GM23338 (cell line): ENCODE data around the gene APOL1. TPM values are rescaled to one million over a fixed set of nuclear protein-coding genes. Genes with fewer than 3 reads are reported as not detected.
"Not testable (repeated sequence)": the region's sequence is repeated elsewhere in the genome, so short reads cannot be mapped to it uniquely, and the experiment has no call there.

ENCODE experiments used
- ATAC-seq: fragments of 200-7000 bp; cut with Tn5 transposase; 3 replicates; pipeline ENCODE4 v1.9.1; 2020
- DNase-seq: peaks from one replicate; pipeline ENCODE4 v3.0.0-alpha.2; 2015; ENCODE audit warnings: low spot score
- H2AFZ ChIP-seq: fragments of 200-600 bp; sonication (generic); 2 replicates; pipeline ENCODE4 v1.8.0; 2016; ENCODE audit warnings: antibody characterized with exemption, mild to moderate bottlenecking, moderate library complexity
- H3F3A ChIP-seq: fragments of 200-600 bp; sonication (generic); replicated peaks from 2 replicates; pipeline ENCODE4 v1.8.0; 2017; ENCODE audit warnings: antibody characterized with exemption, mixed run types, low read depth
- H3K27ac ChIP-seq: fragments of 200-600 bp; sonication (generic); 2 replicates; pipeline ENCODE4 v1.6.1; 2016; ENCODE audit warnings: low read depth
- H3K27me3 ChIP-seq: fragments of 200-600 bp; sonication (generic); 2 replicates; pipeline ENCODE4 v1.8.0; 2016; ENCODE audit warnings: mild to moderate bottlenecking, mixed run types, moderate library complexity; ENCODE audit not compliant: insufficient read depth
- H3K36me3 ChIP-seq: fragments of 200-600 bp; sonication (generic); 2 replicates; pipeline ENCODE4 v1.8.0; 2016; ENCODE audit warnings: mild to moderate bottlenecking; ENCODE audit not compliant: insufficient read depth
- H3K4me1 ChIP-seq: fragments of 200-600 bp; sonication (generic); 2 replicates; pipeline ENCODE4 v1.8.0; 2016; ENCODE audit warnings: mild to moderate bottlenecking, moderate library complexity; ENCODE audit not compliant: insufficient read depth
- H3K4me2 ChIP-seq: fragments of 200-600 bp; sonication (generic); 2 replicates; pipeline ENCODE4 v1.7.1; 2017; ENCODE audit warnings: mixed run types
- H3K4me3 ChIP-seq: fragments of 200-600 bp; sonication (generic); 2 replicates; pipeline ENCODE4 v1.6.1; 2016; ENCODE audit warnings: mixed run types
- H3K79me2 ChIP-seq: fragments of 200-600 bp; sonication (generic); replicated peaks from 2 replicates; pipeline ENCODE4 v1.8.0; 2017; ENCODE audit warnings: mild to moderate bottlenecking; ENCODE audit not compliant: insufficient read depth
- H3K9me2 ChIP-seq: fragments of 200-600 bp; sonication (generic); 2 replicates; pipeline ENCODE4 v1.8.0; 2017; ENCODE audit not compliant: insufficient read depth
- H4K20me1 ChIP-seq: fragments of 200-600 bp; sonication (generic); replicated peaks from 2 replicates; pipeline ENCODE4 v1.8.0; 2017; ENCODE audit warnings: mild to moderate bottlenecking; ENCODE audit not compliant: insufficient read depth
- H3K27ac Mint-ChIP-seq: 2 replicates; pipeline ENCODE4 v1.8.0; 2020; ENCODE audit warnings: inconsistent platforms, mild to moderate bottlenecking, moderate library complexity, mixed read lengths
- H3K27me3 Mint-ChIP-seq: 3 replicates; pipeline ENCODE4 v1.8.0; 2022; ENCODE audit warnings: low read depth, mild to moderate bottlenecking, moderate library complexity, mixed read lengths, inconsistent platforms; ENCODE audit not compliant: insufficient read depth, poor library complexity
- H3K36me3 Mint-ChIP-seq: 3 replicates; pipeline ENCODE4 v1.8.0; 2021; ENCODE audit warnings: low read depth, mild to moderate bottlenecking, inconsistent platforms, moderate library complexity, mixed read lengths
- H3K4me1 Mint-ChIP-seq: 3 replicates; pipeline ENCODE4 v1.8.0; 2020; ENCODE audit warnings: mild to moderate bottlenecking, inconsistent platforms, mixed read lengths
- H3K4me3 Mint-ChIP-seq: 3 replicates; pipeline ENCODE4 v1.8.0; 2021; ENCODE audit warnings: moderate library complexity, mild to moderate bottlenecking, inconsistent platforms, mixed read lengths
- H3K9me3 Mint-ChIP-seq: 3 replicates; pipeline ENCODE4 v1.8.0; 2020; ENCODE audit warnings: moderate library complexity, mild to moderate bottlenecking, inconsistent platforms, mixed read lengths
- CREB1 ChIP-seq: fragments of 250-450 bp; sonication (Bioruptor Pico); IDR thresholded peaks from 2 replicates; pipeline ENCODE4 v1.5.0; 2020; ENCODE audit warnings: low read depth, mild to moderate bottlenecking, moderate library complexity
- ETS1 ChIP-seq: IDR thresholded peaks from 2 replicates; pipeline ENCODE4 v1.6.1; 2016; ENCODE audit warnings: antibody characterized with exemption
- EZH2phosphoT487 ChIP-seq: fragments of 200-600 bp; sonication (generic); IDR thresholded peaks from one replicate; pipeline ENCODE4 v1.8.1; 2018; ENCODE audit warnings: antibody characterized with exemption; ENCODE audit not compliant: unreplicated experiment
- JUNB ChIP-seq: IDR thresholded peaks from one replicate; pipeline ENCODE4 v1.6.1; 2016; ENCODE audit warnings: antibody characterized with exemption; ENCODE audit not compliant: unreplicated experiment
- NANOG ChIP-seq: IDR thresholded peaks from 2 replicates; pipeline ENCODE4 v1.6.1; 2016; ENCODE audit warnings: antibody characterized with exemption, borderline replicate concordance
- POLR2AphosphoS5 ChIP-seq: IDR thresholded peaks from 2 replicates; pipeline ENCODE4 v1.6.1; 2016; ENCODE audit warnings: antibody characterized with exemption, low read depth
- REST ChIP-seq: IDR thresholded peaks from one replicate; pipeline ENCODE4 v1.6.1; 2018; ENCODE audit warnings: antibody characterized with exemption; ENCODE audit not compliant: unreplicated experiment
- STAT1 ChIP-seq: IDR thresholded peaks from one replicate; pipeline ENCODE4 v1.6.1; 2016; ENCODE audit warnings: antibody characterized with exemption; ENCODE audit not compliant: unreplicated experiment
- ZNF114 ChIP-seq: fragments of 250-450 bp; sonication (Bioruptor Pico); IDR thresholded peaks from 2 replicates; pipeline ENCODE4 v1.5.0; 2020; ENCODE audit warnings: mild to moderate bottlenecking, moderate library complexity
- polyA plus RNA-seq: library from polyadenylated mRNA; unstranded; fragments of >200 nt; fragmentation: Nextera tagmentation; extraction: Ambion mirVana; gene quantifications from 2 replicates; pipeline ENCODE4 v1.2.1, GENCODE V29; 2016
- total RNA-seq: library from RNA; depleted of rRNA; stranded (reverse); fragments of >200 nt; shearing (Covaris generic); gene quantifications from 2 replicates; pipeline ENCODE4 v1.2.3, GENCODE V29; 2014

APOL1 gene
- total and polyA plus RNA-seq, 2 experiments from 2014 or later: 0.11 TPM; not detected in 1

- Mint-ChIP-seq H3K4me1 (peaks cover 19% of the 10 kb centered on the region), H3K27me3 (peaks cover 9% of the 10 kb centered on the region), H3K27ac (no peak overlapping the region; the same call in 1 of the 2 replicates), H3K36me3 (no peaks in the 10 kb centered on the region), H3K4me3 (no peak overlapping the region), H3K9me3 (peaks cover 10% of the 10 kb centered on the region)
- Histone ChIP-seq H4K20me1 (no peaks in the 10 kb centered on the region), H3K27ac (no peak overlapping the region), H3K36me3 (no peaks in the 10 kb centered on the region), H3K4me3 (no peak overlapping the region), H3K9me2 (no peaks in the 10 kb centered on the region), H2AFZ (no peak overlapping the region), H3K4me2 (no peak overlapping the region), H3K4me1 (peaks cover 16% of the 10 kb centered on the region), H3K79me2 (no peaks in the 10 kb centered on the region), H3K27me3 (no peaks in the 10 kb centered on the region), H3F3A (no peaks in the 10 kb centered on the region)
- TF ChIP-seq EZH2phosphoT487 (no peak), POLR2AphosphoS5 (no peak)
- DNase-seq: no peak
- ATAC-seq: no peak
Observed at GRCh38 chr22:36253523-36254490, 874 bp downstream of the APOL1 start.

DNA sequence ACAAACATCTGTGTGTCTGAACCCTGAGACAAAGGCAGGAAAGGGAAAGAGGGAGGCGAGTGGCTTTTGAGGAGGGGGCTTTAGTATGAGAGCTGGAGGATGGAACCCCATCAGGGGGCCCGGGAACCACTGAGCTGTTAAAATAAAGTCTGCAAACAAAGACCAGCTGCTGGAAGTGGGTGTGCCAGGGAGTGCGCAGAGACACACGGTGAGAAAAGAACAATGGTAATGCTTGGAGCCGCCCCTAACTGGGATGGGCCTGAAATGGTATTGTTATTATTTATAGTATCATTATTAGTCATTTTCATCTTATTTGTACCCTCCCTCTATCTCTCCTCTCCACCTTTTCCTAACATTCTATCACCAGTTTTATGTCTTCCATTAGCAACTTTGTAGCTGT is 2.6 kb downstream of the APOL1 start:
- H3K27ac ChIP-seq, H3K9me3 Mint-ChIP-seq, H2AFZ ChIP-seq, H3K9me2 ChIP-seq, H3K79me2 ChIP-seq, H3K27ac Mint-ChIP-seq, H3K36me3 Mint-ChIP-seq, H3F3A ChIP-seq, H4K20me1 ChIP-seq, H3K4me2 ChIP-seq, H3K27me3 ChIP-seq, DNase-seq, H3K4me3 ChIP-seq, H3K4me3 Mint-ChIP-seq, H3K36me3 ChIP-seq, ATAC-seq: not testable (repeated sequence)
- H3K4me1 ChIP-seq: peaks cover 27% of the 10 kb centered on the region
- Mint-ChIP-seq H3K27me3 (peaks cover 12% of the 10 kb centered on the region), H3K4me1 (peaks cover 32% of the 10 kb centered on the region)

GRCh38 chr22:36256478-36256877 is 3.5 kb downstream of the APOL1 start:
- no peak overlapping the region for H3K27ac ChIP-seq
- Mint-ChIP-seq H3K27me3 (peaks cover 12% of the 10 kb centered on the region), H3K9me3 (no peaks in the 10 kb centered on the region; the same call in 2 of the 3 replicates), H3K36me3 (no peaks in the 10 kb centered on the region), H3K4me3 (no peak overlapping the region), H3K27ac (no peak overlapping the region), H3K4me1 (peaks cover 31% of the 10 kb centered on the region)
- H3K27me3 ChIP-seq: no peaks in the 10 kb centered on the region
- no peaks in the 10 kb centered on the region for H3K36me3 ChIP-seq
- peaks cover 21% of the 10 kb centered on the region for H3K4me1 ChIP-seq
- ATAC-seq (no peak), DNase-seq (no peak)
- H3K9me2 ChIP-seq: no peaks in the 10 kb centered on the region
- H3K4me3 ChIP-seq: no peak overlapping the region
- no peak overlapping the region for H3K4me2 ChIP-seq
- no peaks in the 10 kb centered on the region for H4K20me1 ChIP-seq
- no peaks in the 10 kb centered on the region for H3F3A ChIP-seq
- no peaks in the 10 kb centered on the region for H3K79me2 ChIP-seq
- H2AFZ ChIP-seq: no peak overlapping the region
- no peak for TF ChIP-seq STAT1
- no peak for TF ChIP-seq JUNB
- no peak for TF ChIP-seq POLR2AphosphoS5
- no peak for TF ChIP-seq ZNF114
- TF ChIP-seq NANOG: no peak
- TF ChIP-seq REST: no peak
- no peak for TF ChIP-seq CREB1
- TF ChIP-seq ETS1: no peak
